Left forelimb (tissue), 1 donor: ENCODE measurements around the gene HEYL.
A peak's percentile ranks its signal among the peaks of the same experiment; 100 is the strongest.

ENCODE experiments used
- DNase-seq: peaks from one replicate; pipeline ENCODE4 v3.0.0-alpha.2; 2018; ENCODE audit warnings: low spot score

HEYL gene

DNA sequence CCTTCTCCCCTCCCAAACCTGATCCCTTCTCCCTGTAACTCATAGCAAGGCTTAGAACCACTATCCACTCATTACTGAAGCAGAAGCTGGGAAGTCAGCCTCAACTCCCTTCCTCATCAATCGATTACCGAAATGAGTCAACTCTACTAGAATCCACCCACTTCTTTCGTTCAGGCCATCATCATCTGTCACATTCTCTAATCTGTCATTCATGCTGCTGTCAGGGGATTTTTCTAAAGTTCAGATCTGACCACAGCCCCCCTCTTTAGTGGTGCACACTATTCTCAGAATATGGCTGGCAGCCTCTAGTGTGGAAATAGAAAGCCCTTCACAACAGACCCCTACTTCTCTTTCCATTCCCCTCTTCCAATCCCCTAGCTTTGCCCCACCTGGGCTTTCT lies 27.3 kb upstream of the HEYL start:
- no peak for DNase-seq

DNA sequence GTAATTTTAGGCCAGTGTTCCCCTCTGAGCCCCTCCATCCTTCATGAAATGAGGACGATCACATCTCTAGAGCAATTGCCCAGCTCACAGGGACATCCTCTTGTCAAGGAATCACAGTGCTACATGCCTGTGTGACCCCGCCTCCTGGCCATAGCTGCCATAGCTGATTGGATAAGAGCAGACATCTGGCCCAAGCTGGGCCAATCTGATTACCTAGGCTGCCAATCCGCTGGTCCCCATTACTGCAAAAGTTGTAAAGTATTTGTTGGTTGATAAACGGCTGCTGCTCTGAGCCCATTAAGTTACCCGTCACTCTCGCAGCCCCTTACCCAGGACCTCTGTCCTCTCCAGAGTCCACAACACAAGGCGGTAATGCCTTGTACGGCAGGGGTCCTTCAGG lies 24.1 kb upstream of the HEYL start:
- DNase-seq = no peak

DNA sequence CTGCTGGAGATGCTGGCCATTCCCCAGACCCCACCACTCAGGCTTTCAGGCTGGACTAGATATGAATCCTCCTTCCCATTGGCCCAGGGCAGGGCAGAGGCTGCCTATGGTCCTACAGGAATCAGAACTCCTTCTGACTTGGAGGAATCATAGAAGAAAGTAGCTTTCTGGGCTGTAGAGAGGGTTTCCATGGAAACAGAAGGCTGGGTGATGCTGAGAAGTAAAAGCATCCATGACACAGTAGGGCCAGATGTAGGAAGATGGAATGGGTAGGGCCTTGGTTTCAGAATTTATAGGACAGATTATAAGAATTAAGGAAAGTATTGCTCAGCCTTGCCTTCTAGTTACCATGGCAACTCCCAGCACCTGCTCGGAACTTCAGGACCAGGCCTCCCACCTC lies 23.4 kb upstream of the HEYL start:
- DNase-seq = no peak

DNA sequence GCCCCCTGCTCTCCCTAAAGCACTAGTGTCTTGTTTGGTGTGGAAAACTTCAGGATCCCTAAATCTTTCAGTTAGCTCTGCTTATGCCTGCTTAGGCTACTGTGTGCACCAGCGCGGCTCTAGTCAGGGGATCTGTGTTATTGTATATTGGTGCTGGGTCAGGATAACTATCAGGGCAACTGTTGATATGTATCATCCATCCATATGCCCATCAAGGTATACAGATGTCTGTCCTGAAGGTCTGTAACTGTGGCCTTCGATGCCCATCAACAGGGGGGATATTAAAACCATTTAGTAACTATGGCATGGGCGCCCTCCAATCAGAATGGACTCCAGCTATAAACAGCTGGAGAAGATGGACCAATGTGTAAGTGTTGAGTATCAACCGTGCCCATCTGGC lies 20.1 kb upstream of the HEYL start:
- no peak for DNase-seq

DNA sequence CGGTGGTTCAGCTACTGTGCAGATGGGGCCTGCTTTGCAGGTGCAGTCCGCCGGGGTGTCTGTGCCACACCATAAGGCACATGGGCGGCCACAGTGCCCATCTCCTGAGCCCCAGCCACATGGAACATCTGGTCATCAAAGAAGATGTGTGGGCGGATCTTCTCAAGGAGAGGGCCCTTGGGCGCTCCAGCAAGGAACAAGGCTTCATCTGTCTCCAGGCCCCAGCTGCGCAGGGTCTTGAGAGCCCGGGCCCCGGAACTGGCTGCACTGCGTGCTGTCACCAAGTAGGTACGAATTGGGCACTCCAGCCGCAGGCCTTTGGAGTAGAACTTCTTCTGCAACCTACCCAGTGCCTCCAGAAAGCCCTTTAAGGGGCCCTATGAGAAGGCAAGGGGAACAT lies 19.7 kb upstream of the HEYL start:
- no peak for DNase-seq

DNA sequence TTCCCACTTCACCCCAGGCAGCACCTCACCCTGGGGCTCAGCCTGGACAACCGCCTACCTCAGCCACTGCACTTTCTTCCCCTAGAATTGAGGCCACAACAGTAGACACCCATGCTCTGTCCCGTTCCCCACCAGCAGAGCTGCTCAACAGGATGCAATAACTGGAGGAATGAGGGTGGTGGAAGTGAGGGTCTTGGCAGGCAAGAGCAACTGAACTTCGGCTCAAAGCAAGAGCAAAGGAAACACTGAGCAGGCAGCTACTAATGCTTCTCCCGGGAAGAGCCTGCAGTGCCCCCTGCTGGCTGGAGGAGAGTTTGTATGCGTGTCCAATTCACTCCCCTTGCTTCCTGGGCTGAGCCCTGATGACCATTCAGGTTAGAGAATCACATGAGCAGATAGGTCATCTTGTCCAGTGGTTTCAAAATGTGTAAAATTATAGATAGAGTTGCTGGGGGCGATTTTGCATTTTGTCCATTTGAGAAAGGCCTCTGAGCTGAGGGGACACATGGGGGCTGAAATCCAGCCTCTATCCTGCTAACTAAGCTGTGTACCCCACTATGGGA lies 18.6 kb upstream of the HEYL start:
- no peak for DNase-seq

DNA sequence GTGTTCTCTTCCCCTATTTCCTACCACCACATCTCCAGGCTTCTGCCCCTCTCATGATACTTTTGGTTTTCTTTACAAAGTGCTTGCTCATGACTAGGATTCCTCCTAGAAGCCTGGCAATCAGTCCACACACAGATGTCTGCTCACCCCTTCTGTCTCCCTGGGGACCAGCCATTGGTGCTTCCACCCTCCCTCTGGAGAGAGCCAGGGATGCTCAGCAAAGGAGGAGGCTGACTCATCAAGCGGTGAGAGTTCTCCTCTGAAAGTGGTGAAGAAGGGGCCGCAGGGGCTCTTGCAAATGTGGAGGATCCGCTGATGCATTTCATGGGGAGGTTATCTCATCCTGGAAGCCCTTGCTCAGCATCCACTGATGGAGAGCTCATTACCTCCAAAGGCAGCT lies 18.0 kb upstream of the HEYL start:
- no peak for DNase-seq

DNA sequence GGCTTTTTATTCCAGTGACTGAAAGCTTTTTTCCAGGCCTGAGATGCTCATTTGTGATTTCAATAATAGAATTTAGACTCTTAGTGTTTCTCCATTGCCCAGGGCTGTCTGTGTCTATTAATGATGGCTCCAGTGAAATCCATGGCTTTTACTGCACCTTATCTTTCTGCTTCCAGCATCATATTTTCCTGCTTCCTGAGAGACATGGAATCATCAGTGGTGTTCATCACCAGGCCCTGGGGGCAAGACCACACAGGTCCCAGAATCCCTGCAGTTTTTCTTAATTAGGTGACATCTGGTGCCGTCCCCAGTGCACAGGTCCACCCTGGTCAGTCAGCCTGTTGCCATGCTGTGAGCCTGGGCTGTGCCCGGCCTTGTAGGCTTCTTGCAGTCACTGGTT lies 16.9 kb upstream of the HEYL start:
- no peak for DNase-seq

DNA sequence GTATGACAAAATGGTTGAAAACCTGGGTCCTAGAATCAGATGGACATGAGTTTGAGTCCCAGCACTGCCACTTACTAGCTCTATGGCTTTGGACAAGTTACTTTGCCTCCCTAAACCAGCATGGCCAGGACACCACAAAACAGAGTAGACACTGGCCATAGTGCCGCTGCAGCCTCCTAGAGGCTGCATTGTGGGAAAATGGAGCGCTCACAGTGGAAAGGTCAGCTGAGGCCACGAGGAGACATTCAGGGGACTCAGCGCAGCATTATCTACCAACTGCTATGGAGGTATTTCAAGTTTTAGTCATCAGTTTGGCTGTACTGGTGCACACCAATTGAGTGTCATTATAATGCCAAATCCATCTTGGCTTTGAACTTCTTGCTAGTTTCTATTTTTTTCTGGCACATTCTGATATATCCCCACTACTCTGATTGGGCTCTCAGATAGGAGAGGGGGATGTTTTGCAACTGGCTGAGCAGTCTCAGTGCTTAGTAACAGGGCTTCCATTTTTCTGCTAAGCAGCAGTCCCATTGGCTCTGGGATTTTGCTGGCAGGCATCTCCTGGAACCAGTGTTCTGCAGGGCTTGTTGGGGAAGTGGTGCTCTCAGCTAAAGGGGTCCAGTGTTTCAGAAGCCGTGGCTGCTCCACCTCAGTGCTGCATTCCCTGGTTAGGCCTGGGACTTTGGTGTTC lies 16.3 kb upstream of the HEYL start:
- no peak for DNase-seq

DNA sequence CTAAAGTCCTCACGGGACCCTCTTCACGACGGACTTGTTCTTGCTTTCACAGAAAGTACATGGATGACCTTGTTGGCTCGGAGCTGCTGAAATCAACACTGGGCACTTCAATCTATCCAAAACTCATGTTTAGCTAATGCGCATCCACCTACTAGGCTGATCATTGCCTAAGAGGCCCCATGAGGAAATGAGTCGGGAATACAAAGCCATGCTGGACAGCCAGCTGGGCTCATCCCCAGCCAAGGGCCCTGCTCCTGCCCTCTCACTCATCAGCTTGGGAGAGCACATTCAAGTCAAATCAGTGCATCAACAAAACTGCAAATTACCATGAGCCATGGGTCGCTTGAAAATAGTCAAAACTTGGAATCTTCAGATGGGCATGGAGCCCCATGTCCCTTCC lies 14.8 kb upstream of the HEYL start:
- DNase-seq = no peak

DNA sequence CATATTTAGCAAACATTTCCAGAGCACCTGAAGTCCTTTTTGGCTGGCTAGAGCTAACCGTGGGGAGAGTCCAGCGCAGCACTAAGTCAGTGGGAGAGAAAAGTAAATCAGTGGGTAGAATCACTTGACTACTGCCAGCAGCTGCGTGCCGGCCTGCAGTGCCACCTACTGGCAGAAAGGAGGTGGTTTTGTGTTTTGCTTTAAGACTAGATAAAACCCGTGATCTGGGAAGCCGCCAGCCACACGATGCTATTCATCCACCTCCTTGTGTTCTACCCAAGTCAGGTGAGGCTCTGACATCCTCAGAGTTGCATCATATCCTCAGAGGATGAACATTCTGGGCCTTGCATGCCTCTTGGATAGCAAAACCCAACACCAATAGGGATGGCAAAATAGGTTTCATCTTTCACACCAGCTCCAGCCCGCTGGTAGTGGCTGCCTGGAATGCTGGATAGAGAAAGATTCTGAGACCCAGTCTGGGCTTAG lies 14.1 kb upstream of the HEYL start:
- peak; percentile 81 for DNase-seq

DNA sequence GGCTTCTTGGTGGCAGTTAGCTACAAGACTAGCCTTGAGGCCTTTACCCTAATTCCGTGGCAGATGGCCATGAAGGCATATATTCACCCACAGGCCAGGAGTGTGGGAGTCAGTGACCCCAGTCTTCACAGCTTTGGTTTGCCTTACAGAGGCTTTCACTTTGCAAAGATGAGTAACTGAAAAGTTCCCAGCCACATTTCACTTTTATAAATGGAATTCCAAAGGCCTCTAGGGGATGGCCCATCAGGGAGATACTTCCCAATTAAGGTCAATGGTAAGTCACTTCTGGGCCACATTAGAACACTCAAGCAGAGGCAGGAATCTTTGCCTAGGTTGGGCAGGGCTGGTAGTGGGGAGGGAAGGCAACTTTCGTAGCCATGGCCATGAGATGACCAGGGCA lies 13.1 kb upstream of the HEYL start:
- no peak for DNase-seq

DNA sequence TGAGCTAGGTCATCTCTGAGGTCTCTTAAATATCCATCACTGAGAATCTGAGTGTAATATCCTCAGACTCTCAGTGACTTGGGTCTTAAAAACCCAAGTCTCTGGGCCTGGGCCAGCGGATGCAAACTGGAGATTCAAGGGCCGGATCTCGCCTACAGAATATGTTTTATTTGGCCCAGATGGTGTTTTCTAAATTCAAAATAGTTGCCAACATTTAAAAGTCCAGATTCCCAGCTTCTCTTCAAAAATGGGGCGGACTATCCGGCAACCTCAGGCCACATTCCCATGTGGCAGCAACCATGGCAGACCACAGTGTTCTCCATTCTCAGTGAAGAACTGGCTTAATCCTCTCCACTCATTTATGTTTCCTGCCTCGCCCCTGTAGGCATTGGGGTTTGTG lies 12.7 kb upstream of the HEYL start:
- DNase-seq = no peak

DNA sequence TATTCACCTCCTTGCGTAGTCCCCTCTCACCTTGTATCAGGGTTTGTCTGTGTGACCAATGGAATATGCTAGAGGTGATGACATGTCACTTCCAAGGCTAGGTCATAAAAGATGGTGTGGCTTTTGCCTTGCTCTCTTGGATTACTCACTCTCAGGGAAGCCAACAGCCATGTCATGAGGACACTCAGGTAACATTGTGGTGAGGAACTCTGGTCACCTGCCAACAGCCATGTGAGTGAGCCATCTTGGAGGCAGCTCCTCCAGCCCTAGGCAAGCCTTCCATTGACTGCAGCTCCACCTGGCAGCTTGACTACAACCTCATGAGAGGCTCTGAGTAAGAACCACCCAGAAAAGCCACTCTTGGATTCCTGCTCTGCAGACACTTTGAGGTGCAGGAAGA lies 11.0 kb upstream of the HEYL start:
- no peak for DNase-seq

DNA sequence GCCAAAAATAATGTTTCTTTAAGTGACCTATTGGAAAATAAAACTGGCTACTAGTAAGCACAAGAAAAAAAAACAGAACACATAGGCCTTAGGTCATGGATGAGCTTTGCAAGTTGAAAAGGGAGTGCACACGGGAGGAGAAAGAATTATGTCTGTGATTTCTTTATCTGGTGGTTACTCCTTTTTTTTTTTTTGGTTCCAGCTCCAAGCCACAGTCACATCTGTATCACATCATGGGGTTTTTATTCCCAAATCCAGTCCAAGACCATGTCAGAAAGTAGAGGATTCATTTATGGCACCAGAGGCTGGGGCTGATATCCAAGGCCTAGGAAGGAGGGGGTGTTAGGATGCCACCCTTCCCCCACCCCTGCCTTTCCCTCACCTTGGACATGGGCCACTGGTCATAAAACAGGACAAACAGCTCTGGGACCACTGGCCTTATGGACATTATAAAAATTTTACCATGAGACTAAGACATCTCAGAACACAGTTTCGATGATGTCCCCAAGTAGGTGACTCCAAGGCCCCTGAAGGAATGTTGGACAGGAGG lies 10.3 kb upstream of the HEYL start:
- DNase-seq = no peak

DNA sequence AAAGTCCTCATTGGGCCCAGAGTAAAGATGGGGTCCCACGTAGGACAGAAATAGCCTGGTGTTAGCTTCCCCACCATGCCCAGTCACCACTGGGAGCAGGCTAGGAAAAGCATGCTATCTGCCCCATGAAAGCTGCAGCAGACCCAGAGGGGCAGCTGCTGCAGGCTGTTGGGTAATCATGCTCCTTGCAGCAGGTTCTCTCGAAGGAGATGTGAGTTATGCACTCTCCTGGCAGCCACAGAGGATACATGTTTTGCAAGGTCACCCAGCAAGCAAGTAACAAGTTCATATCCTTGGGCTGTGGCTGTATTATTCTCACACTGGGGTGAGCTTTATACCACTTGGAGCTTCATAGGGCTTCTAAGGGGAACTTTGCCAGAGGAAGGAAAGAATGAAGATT lies 9.1 kb upstream of the HEYL start:
- no peak for DNase-seq

DNA sequence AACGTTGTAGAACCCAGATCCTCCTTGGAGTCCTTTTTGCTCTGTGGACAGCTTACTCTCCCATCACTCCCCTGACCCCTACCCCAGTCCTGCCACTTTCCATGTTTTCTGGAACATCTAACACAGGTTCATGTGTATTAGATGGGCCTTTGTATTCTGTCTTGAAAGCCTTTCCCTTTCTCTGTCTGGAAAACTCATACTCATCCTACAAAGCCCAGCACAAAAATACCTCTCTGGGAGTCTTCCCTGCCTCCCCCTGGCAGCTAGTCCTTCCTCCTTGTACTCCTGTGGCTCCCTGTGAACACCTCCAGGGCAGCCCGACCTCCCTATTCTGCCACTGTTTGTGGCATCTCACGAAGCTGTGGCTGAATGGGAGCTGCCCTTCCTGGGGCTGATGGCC lies 7.8 kb upstream of the HEYL start:
- no peak for DNase-seq

DNA sequence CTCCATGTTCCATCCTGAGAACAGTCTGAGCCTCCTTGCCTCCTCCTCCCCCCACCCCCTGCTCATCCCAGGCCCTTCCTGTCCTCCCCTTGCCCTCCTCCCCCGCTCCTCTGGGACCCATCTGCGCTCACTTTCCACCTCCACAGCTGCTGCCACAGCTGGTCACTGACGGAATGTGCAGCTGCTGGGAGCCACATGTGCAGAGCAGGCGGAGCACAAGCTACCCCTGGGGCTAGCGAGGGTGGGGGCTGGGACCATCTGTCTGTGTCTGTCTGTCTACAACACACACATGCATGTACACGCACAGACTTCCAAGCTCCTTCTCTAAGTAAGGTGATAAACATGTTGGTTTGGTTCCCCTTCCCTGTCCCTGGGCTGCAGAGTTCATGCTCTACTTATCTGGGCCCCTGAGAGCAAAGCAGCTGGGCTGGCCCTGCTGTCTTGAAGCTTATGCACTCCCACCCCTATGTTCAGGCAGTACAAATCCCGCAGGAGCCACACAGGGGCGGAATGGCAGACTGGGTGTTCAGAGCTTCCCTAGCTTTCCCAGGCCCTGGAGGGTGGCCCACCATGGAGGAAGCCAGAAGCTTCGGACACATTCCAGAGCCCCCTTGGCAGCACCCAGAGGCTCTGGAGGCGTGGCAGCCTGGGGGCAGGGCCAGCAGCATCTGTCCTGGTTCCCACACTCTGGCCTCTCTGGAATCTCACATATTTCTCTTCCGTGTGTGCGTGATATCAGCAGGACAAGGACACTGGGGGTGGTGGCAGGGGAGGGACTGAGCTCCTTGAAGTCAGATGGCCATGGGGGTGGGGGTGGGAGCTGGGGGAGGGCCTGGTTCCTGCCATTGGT lies 7.0 kb upstream of the HEYL start:
- DNase-seq = peak; percentile 93

DNA sequence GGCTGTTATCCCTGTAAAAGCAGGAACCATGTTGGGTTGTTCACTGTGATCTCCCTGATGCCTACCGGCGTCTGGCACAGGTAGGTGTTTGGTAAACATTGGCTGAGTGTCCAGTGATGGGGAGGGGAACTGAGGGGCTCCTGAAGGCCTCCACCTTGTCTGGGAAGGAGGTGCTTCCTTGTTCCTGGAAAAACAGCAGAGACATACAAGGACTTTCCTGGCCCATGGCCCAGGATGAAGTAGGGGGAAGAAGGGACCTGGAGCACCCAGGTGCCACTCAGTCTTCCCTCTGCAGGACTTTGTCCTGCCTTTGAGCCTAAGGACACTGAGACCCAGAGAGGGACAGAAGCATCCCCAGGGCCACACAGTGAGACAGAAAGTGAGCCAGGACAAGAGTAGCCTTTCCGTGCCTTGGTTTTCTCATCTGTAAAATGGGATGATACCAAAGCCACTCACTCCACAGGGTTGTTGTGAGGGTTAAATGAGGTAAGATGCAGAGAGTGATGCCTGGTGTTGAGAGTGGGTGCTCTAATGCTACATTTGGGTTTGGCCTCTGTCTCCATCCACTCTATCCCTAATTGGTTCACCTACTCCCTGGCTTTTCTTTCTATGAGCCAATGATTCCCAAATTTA lies 6.1 kb upstream of the HEYL start:
- no peak for DNase-seq

DNA sequence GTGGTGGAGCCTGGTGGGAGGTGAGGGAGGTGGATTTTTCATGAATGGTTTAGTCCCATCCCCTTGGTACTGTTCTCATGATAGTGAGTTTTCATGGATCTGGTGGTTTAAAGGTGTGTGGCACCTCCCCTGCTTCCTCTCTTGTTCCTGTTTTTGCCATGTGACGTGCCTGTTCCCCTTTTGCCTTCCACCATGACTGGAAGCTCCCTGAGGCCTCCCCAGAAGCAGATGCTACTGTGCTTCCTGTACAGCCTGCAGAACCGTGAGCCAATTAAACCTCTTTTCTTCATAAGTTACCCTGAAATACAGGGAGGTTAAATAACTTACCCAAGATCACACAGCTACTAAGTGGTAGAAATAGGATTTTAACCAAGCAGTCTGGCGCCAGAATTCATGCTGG lies 4.3 kb upstream of the HEYL start:
- no peak for DNase-seq

DNA sequence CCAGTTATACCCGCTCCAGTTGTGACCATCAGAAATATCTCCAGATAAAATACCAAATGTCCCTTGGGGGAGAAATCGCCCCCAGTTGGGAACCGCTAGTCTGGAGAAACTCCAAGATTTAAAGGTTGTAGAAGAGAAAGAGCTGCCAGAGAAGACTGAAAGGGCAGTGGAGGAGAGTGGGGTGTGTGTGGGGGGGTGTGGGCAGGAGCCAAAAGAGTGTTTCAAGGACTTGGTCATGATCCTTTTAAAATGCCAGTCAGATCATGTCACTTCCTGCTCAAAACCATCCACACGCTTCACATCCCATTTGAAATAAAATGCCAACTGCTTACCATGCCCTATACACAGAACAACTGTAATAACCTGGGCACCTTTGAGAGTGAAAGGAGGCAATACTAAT lies 3.4 kb upstream of the HEYL start:
- DNase-seq = no peak

DNA sequence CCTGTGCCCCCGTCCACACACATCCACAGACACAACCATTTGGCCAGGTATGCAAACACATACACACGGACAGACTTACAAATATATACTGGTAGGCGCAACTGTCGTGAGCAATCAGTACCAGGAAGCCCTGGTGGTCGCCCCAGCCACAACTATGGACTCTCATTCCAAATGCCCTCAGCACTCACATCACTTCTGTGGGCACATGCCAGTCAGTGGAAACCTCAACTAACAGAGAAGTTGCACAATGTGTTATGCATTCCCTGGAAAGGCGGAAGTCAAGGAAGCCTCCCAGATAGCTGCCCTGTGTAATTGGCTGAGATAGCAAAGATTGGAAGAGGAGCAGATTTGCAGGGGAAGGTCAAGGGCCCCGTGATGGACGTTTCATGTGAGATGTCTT lies 1.4 kb upstream of the HEYL start:
- DNase-seq = no peak

DNA sequence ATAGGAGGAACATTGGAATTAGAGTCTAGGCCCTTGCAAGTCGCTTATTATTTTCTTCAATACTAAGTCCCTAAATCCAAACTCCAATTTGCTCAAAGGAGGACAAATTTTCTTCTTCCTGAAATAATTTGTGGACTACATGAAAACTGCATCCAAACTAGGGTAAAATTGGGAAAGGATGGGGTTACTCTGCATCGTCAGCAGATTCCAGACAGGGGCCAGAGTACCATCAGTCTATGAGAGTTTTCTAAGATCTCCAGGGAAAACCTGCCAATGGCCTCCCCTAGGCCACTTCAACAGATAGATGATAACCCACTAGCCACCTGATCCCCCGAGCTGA lies 508 bp downstream of the HEYL start:
- no peak for DNase-seq
